ENCODE data around the gene UCK2.

UCK2 gene

DNA sequence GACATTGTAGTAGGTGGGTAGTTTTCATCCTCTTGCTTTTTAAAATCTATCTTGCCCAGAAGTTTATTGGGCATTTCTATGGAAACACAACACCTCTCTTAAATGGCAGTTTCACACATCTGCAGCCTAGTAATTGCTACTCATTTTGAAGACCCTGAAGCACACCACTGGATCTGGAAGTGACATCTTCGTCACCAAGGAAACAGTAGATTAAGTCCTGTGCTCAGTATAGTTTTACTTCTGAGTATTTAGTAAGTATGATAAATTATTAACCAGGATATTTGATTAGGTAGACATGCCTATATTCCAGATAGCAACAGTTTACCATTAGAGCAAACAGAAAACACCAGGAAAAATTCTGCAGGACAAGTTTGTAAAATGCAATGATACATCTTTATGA, 48.7 kb downstream of the UCK2 start:
- Histone ChIP-seq H3K4me3 (ENCODE audit: low read depth in 1 of 2, low read length in 1 of 2) (no peak overlapping the region), H3K9me3 (no peaks in the 10 kb centered on the region), H3K27me3 (no peaks in the 10 kb centered on the region), H3K27ac (no peak overlapping the region), H3K4me1 (ENCODE audit: control insufficient read depth in 1 of 2, insufficient read depth in 1 of 2, low read depth in 1 of 2, low read length in 1 of 2) (peaks cover 54 to 59% of the 10 kb centered on the region in 2 experiments), H3K36me3 (no peaks in the 10 kb centered on the region)
- TF ChIP-seq, protein P1, sequence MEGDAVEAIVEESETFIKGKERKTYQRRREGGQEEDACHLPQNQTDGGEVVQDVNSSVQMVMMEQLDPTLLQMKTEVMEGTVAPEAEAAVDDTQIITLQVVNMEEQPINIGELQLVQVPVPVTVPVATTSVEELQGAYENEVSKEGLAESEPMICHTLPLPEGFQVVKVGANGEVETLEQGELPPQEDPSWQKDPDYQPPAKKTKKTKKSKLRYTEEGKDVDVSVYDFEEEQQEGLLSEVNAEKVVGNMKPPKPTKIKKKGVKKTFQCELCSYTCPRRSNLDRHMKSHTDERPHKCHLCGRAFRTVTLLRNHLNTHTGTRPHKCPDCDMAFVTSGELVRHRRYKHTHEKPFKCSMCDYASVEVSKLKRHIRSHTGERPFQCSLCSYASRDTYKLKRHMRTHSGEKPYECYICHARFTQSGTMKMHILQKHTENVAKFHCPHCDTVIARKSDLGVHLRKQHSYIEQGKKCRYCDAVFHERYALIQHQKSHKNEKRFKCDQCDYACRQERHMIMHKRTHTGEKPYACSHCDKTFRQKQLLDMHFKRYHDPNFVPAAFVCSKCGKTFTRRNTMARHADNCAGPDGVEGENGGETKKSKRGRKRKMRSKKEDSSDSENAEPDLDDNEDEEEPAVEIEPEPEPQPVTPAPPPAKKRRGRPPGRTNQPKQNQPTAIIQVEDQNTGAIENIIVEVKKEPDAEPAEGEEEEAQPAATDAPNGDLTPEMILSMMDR (IDR thresholded peaks at IDR 0.05), result no peak

DNA sequence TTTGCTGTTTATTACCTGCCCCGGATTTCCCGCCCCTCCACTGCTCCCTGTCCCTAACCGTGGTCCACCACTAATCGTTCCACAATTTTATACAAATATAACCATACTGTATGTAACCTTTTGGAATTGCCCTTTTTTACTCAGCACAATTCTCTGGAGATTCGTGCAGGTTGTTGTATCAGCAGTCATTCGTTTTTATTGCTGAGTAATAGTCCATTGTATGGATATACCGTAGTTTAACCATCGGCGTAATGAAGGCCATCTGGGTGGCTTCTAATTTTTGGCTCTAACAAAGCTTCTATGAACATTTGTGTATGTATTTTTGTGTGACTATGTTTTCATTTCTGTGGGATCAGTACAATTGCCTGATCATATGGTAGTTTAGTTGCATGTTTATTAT, 50.0 kb downstream of the UCK2 start:
- H3K27ac ChIP-seq, result no peak overlapping the region
- H3K4me3 ChIP-seq (ENCODE audit: low read depth in 1 of 2, low read length in 1 of 2), result no peak overlapping the region
- peaks cover 57 to 61% of the 10 kb centered on the region in 2 experiments for H3K4me1 ChIP-seq (ENCODE audit: control insufficient read depth in 1 of 2, insufficient read depth in 1 of 2, low read depth in 1 of 2, low read length in 1 of 2)
- no peaks in the 10 kb centered on the region for H3K9me3 ChIP-seq
- TF ChIP-seq, protein P1 (IDR thresholded peaks at IDR 0.05), result no peak
- H3K27me3 ChIP-seq, result no peaks in the 10 kb centered on the region
- no peaks in the 10 kb centered on the region for H3K36me3 ChIP-seq

DNA sequence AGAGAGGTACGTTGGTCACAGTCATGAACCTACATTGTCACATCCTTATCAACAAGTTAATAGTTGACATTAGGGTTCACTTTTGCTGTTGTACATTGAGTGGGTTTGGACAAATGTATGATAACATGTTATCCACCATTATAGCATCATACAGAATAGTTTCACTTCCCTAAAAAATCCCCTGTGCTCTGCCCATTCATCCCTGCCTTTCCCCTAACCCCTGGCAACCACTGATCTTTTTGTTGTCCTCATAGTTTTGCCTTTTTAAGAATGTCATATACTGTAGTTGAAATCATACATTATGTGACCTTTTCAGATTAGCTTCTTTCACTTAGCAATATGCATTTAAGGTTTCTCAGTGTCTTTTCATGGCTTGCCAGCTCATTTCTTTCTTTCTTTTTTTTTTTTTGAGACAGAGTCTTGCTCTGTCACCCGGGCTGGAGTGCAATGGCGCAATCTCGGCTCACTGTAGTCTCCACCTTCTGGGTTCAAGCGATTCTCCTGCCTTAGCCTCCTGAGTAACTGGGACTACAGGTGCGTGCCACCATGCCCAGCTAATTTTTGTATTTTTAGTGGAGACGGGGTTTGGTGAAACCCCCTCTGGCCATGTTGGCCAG, 50.6 kb downstream of the UCK2 start:
- Histone ChIP-seq H3K36me3 (no peaks in the 10 kb centered on the region), H3K27ac (no peak overlapping the region), H3K4me3 (ENCODE audit: low read depth in 1 of 2, low read length in 1 of 2) (no peak overlapping the region), H3K9me3 (no peaks in the 10 kb centered on the region), H3K27me3 (no peaks in the 10 kb centered on the region), H3K4me1 (ENCODE audit: control insufficient read depth in 1 of 2, insufficient read depth in 1 of 2, low read depth in 1 of 2, low read length in 1 of 2) (peaks cover 62 to 68% of the 10 kb centered on the region in 2 experiments)
- TF ChIP-seq, protein P1 (IDR thresholded peaks at IDR 0.05), result no peak

DNA sequence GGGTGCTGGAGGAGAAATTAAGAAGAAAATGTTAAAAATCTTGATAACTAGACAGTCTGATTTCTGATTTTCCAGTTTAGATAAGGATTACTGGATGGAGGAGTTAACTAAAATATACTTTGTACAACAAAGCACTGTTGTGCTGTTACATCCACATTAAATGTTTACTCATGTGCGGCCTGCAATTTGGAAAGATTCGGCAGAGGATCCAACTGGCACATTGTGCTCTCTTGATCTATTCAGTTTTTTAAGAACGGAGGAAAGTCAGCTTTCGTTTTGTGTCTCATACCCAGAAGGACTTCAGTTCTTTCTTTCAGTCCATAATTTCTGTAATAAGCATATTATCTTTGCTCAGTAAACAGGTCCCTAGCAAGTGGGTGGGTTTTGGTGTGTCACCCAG, 52.5 kb downstream of the UCK2 start:
- Histone ChIP-seq H3K4me3 (ENCODE audit: low read depth in 1 of 2, low read length in 1 of 2) (no peak overlapping the region), H3K27ac (peak overlapping the region; percentile 41)
- TF ChIP-seq, protein P1 (IDR thresholded peaks at IDR 0.05), result no peak

DNA sequence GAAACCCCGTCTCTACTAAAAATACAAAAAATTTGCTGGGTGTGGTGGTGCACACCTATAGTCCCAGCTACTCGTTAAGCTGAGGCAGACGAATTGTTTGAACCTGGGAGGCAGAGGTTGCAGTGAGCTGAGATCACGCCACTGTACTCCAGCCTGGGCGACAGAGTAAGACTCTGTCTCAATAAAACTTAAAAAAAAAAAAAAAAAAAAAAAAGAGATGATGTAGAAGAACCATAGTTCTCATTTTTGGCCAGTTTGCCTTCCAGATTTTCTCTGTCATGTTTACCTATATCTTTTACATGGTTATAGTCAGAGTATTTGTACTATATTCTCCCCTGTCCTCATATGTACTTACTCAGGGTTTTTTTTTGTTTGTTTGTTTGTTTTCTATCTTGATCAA, 53.6 kb downstream of the UCK2 start:
- TF ChIP-seq, protein P1 (IDR thresholded peaks at IDR 0.05), result no peak
- peaks cover 67 to 73% of the 10 kb centered on the region in 2 experiments for H3K4me1 ChIP-seq (ENCODE audit: control insufficient read depth in 1 of 2, insufficient read depth in 1 of 2, low read depth in 1 of 2, low read length in 1 of 2)
- peak overlapping the region; percentile 88 for H3K27ac ChIP-seq
- no peaks in the 10 kb centered on the region for H3K27me3 ChIP-seq
- H3K9me3 ChIP-seq, result no peaks in the 10 kb centered on the region
- H3K4me3 ChIP-seq (ENCODE audit: low read depth in 1 of 2, low read length in 1 of 2), result no peak overlapping the region
- no peaks in the 10 kb centered on the region for H3K36me3 ChIP-seq

More for the DNA sequence above, 52.5 kb downstream of the UCK2 start:
- no peaks in the 10 kb centered on the region for H3K27me3 ChIP-seq
- no peaks in the 10 kb centered on the region for H3K36me3 ChIP-seq
- peaks cover 67 to 73% of the 10 kb centered on the region in 2 experiments for H3K4me1 ChIP-seq (ENCODE audit: control insufficient read depth in 1 of 2, insufficient read depth in 1 of 2, low read depth in 1 of 2, low read length in 1 of 2)
- H3K9me3 ChIP-seq, result no peaks in the 10 kb centered on the region

Data from neutrophil (primary cell).